Endodermal cell (in vitro differentiated cells): ENCODE data around the gene ITGA11. TPM values are rescaled to one million over a fixed set of nuclear protein-coding genes. Genes with fewer than 3 reads are reported as not detected.
A peak's percentile ranks its signal among the peaks of the same experiment; 100 is the strongest.

Experiments used
- DNase-seq: peaks from one replicate; pipeline ENCODE4 v3.0.0-alpha.2; 2017
- H3K27ac ChIP-seq: 2 replicates; pipeline ENCODE4 v1.5.1; 2013; ENCODE audit warnings: mild to moderate bottlenecking, low read depth, low read length, moderate library complexity
- H3K27me3 ChIP-seq: 2 replicates; pipeline ENCODE4 v1.6.1; 2013; ENCODE audit warnings: mild to moderate bottlenecking, low read length, moderate library complexity; ENCODE audit not compliant: insufficient read depth, control insufficient read depth, poor library complexity, severe bottlenecking
- H3K36me3 ChIP-seq: 2 replicates; pipeline ENCODE4 v1.7.0; 2013; ENCODE audit warnings: mild to moderate bottlenecking, low read length, moderate library complexity; ENCODE audit not compliant: control insufficient read depth, insufficient read depth
- H3K4me1 ChIP-seq: one replicate; pipeline ENCODE4 v1.7.0; 2013; ENCODE audit warnings: low read length; ENCODE audit not compliant: control insufficient read depth, insufficient read depth
- H3K4me3 ChIP-seq: 2 replicates; pipeline ENCODE4 v1.5.1; 2013; ENCODE audit warnings: mild to moderate bottlenecking, low read length, moderate library complexity
- H3K9ac ChIP-seq: 2 replicates; pipeline ENCODE4 v1.6.1; 2013; ENCODE audit warnings: mild to moderate bottlenecking, low read length, moderate library complexity; ENCODE audit not compliant: poor library complexity, severe bottlenecking; ENCODE audit errors: extremely low read depth
- H3K9me3 ChIP-seq: 2 replicates; pipeline ENCODE4 v1.6.1; 2013; ENCODE audit warnings: mild to moderate bottlenecking, low read length, moderate library complexity; ENCODE audit not compliant: control insufficient read depth
- H3K27ac Mint-ChIP-seq: 2 replicates; pipeline ENCODE4 v1.8.0; 2020; ENCODE audit warnings: mixed read lengths
- H3K27me3 Mint-ChIP-seq: 2 replicates; pipeline ENCODE4 v1.8.0; 2021; ENCODE audit warnings: mild to moderate bottlenecking, mixed read lengths; ENCODE audit not compliant: insufficient read depth
- H3K36me3 Mint-ChIP-seq: 2 replicates; pipeline ENCODE4 v1.8.0; 2020; ENCODE audit warnings: low read depth, mixed read lengths
- H3K4me1 Mint-ChIP-seq: 2 replicates; pipeline ENCODE4 v1.8.0; 2020; ENCODE audit warnings: mixed read lengths
- H3K4me3 Mint-ChIP-seq: 2 replicates; pipeline ENCODE4 v1.8.0; 2020; ENCODE audit warnings: mild to moderate bottlenecking, moderate library complexity, mixed read lengths
- H3K9me3 Mint-ChIP-seq: 2 replicates; pipeline ENCODE4 v1.8.0; 2020; ENCODE audit warnings: mild to moderate bottlenecking, mixed read lengths
- CTCF ChIP-seq: fragments of 200-600 bp; sonication (generic); conservative IDR thresholded peaks from 2 replicates; pipeline ENCODE4 v1.5.0; 2021; ENCODE audit warnings: antibody characterized with exemption, mild to moderate bottlenecking
- WGBS, 2 experiments: methylation state at CpG; one replicate each; pipeline versions ENCODE4 v1.1.5 to v1.1.7; 2013; ENCODE audit warnings: missing lambda C conversion rate in 2 of 2, mixed read lengths in 1 of 2; ENCODE audit not compliant: insufficient coverage in 1 of 2, insufficient read length in 1 of 2; 5-methylcytosine and 5-hydroxymethylcytosine counted together
- total RNA-seq, 2 donors: library from RNA; stranded (reverse); fragmentation: NEBNext Ultra II Directional in 1 of 2; extraction: Animal tissue kit (Norgen Biotek cat#: 25700) in 1 of 2; gene quantifications; 2 replicates in 1 of 2; 3 replicates in 1 of 2; pipeline ENCODE4 v1.2.1, GENCODE V29; 2021

Gene ITGA11
- total RNA-seq, 2 donors from 2014 or later, result 0.35 to 1.4 TPM

GRCh38 chr15:68366314-68366713, 65.6 kb downstream of the ITGA11 start:
- 55 to 79% methylated on average over 6 to 9 of the region's 9 CpGs for WGBS, 2 experiments
- DNase-seq, result peak; percentile 72
- H3K27me3 ChIP-seq, result no peaks in the 10 kb centered on the region

GRCh38 chr15:68365770-68366169, 66.2 kb downstream of the ITGA11 start:
- no peak overlapping the region for H3K27ac Mint-ChIP-seq
- peaks cover 2% of the 10 kb centered on the region for H3K27me3 Mint-ChIP-seq
- Histone ChIP-seq H3K27me3 (no peaks in the 10 kb centered on the region), H3K4me1 (no peaks in the 10 kb centered on the region), H3K9ac (no peak overlapping the region), H3K36me3 (no peaks in the 10 kb centered on the region), H3K9me3 (no peaks in the 10 kb centered on the region), H3K27ac (no peak overlapping the region), H3K4me3 (no peak overlapping the region)
- TF ChIP-seq CTCF, result no peak
- peaks cover 10% of the 10 kb centered on the region for H3K4me1 Mint-ChIP-seq
- DNase-seq, result no peak
- no peak overlapping the region for H3K4me3 Mint-ChIP-seq
- WGBS, 2 experiments, result 94 to 100% methylated on average over 5 to 6 of the region's 6 CpGs
- no peaks in the 10 kb centered on the region for H3K9me3 Mint-ChIP-seq
- no peaks in the 10 kb centered on the region for H3K36me3 Mint-ChIP-seq

More at GRCh38 chr15:68366314-68366713, 65.6 kb downstream of the ITGA11 start:
- H3K4me3 Mint-ChIP-seq, result no peak overlapping the region
- Histone ChIP-seq H3K9me3 (no peaks in the 10 kb centered on the region), H3K27ac (no peak overlapping the region), H3K36me3 (no peaks in the 10 kb centered on the region), H3K4me1 (no peaks in the 10 kb centered on the region), H3K4me3 (no peak overlapping the region), H3K9ac (no peak overlapping the region)
- H3K4me1 Mint-ChIP-seq, result peaks cover 10% of the 10 kb centered on the region
- H3K36me3 Mint-ChIP-seq, result no peaks in the 10 kb centered on the region
- no peak overlapping the region for H3K27ac Mint-ChIP-seq
- H3K27me3 Mint-ChIP-seq, result peaks cover 2% of the 10 kb centered on the region
- TF ChIP-seq CTCF, result peak; percentile 62
- no peaks in the 10 kb centered on the region for H3K9me3 Mint-ChIP-seq

GRCh38 chr15:68365140-68365745, 66.7 kb downstream of the ITGA11 start:
- H3K9me3 ChIP-seq, result no peaks in the 10 kb centered on the region
- no peak overlapping the region for H3K4me3 ChIP-seq
- DNase-seq, result no peak
- Mint-ChIP-seq H3K27ac (no peak overlapping the region), H3K9me3 (no peaks in the 10 kb centered on the region), H3K36me3 (no peaks in the 10 kb centered on the region), H3K4me3 (no peak overlapping the region), H3K4me1 (peaks cover 10% of the 10 kb centered on the region), H3K27me3 (peaks cover 2% of the 10 kb centered on the region)
- no peaks in the 10 kb centered on the region for H3K36me3 ChIP-seq
- 96 to 97% methylated on average over 4 to 6 of the region's 7 CpGs for WGBS, 2 experiments
- no peak overlapping the region for H3K27ac ChIP-seq
- no peaks in the 10 kb centered on the region for H3K27me3 ChIP-seq
- no peak for TF ChIP-seq CTCF
- H3K4me1 ChIP-seq, result no peaks in the 10 kb centered on the region
- H3K9ac ChIP-seq, result no peak overlapping the region
